Neural cell (in vitro differentiated cells): ENCODE data around the gene SELENOI. TPM values are rescaled to one million over a fixed set of nuclear protein-coding genes. Genes with fewer than 3 reads are reported as not detected.

Experiments
- H2AFZ ChIP-seq: fragments of 200-600, 300-800 bp; sonication (generic), shearing (Covaris generic); 2 replicates; pipeline ENCODE4 v1.6.0; 2014; ENCODE audit warnings: low read depth, mild to moderate bottlenecking, antibody characterized with exemption, low read length, moderate library complexity
- H3F3A ChIP-seq: fragments of 200-600 bp; shearing (Covaris generic); 2 replicates; pipeline ENCODE4 v1.6.1; 2016; ENCODE audit warnings: mild to moderate bottlenecking, moderate library complexity, mixed read lengths, antibody characterized with exemption, low read length; ENCODE audit not compliant: insufficient read depth, poor library complexity, severe bottlenecking
- H3K27ac ChIP-seq: fragments of 200-600, 300-800 bp; sonication (generic), shearing (Covaris generic); 2 replicates; pipeline ENCODE4 v1.5.1; 2014; ENCODE audit warnings: mild to moderate bottlenecking, low read length, moderate library complexity
- H3K27me3 ChIP-seq: fragments of 300-800, 200-600 bp; sonication (generic), shearing (Covaris generic); 2 replicates; pipeline ENCODE4 v1.6.0; 2014; ENCODE audit warnings: mild to moderate bottlenecking, low read depth, low read length, moderate library complexity; ENCODE audit not compliant: insufficient read depth
- H3K36me3 ChIP-seq: fragments of 300-800, 200-600 bp; sonication (generic), shearing (Covaris generic); 2 replicates; pipeline ENCODE4 v1.5.1; 2014; ENCODE audit warnings: mild to moderate bottlenecking, antibody characterized with exemption, low read length, moderate library complexity; ENCODE audit not compliant: insufficient read depth
- H3K4me2 ChIP-seq: fragments of 300-800, 200-600 bp; sonication (generic), shearing (Covaris generic); 2 replicates; pipeline ENCODE4 v1.6.0; 2014; ENCODE audit warnings: mild to moderate bottlenecking, low read length
- H3K4me3 ChIP-seq: fragments of 300-800, 200-600 bp; sonication (generic), shearing (Covaris generic); 2 replicates; pipeline ENCODE4 v1.5.1; 2014; ENCODE audit warnings: mild to moderate bottlenecking, low read length, moderate library complexity
- H3K79me2 ChIP-seq: fragments of 200-600 bp; shearing (Covaris generic); replicated peaks from 2 replicates; pipeline ENCODE4 v1.6.0; 2014; ENCODE audit warnings: mild to moderate bottlenecking, low read length, moderate library complexity; ENCODE audit not compliant: insufficient read depth
- H3K9ac ChIP-seq: fragments of 300-800, 200-600 bp; sonication (generic), shearing (Covaris generic); 2 replicates; pipeline ENCODE4 v1.6.1; 2016; ENCODE audit warnings: mild to moderate bottlenecking, low read length, mixed read lengths
- H3K9me2 ChIP-seq: fragments of 200-600 bp; shearing (Covaris generic); 2 replicates; pipeline ENCODE4 v1.6.1; 2016; ENCODE audit warnings: mild to moderate bottlenecking, low read length, mixed read lengths; ENCODE audit not compliant: insufficient read depth
- H3K9me3 ChIP-seq: fragments of 200-600, 300-800 bp; sonication (generic), shearing (Covaris generic); 2 replicates; pipeline ENCODE4 v1.6.1; 2016; ENCODE audit warnings: mild to moderate bottlenecking, mixed run types, low read length, moderate library complexity, mixed read lengths
- H4K20me1 ChIP-seq: fragments of 200-600 bp; shearing (Covaris generic); 2 replicates; pipeline ENCODE4 v1.6.1; 2016; ENCODE audit warnings: mild to moderate bottlenecking, mixed run types; ENCODE audit not compliant: insufficient read depth
- CTCF ChIP-seq: fragments of 450-650 bp; IDR thresholded peaks from 2 replicates; pipeline ENCODE4 v1.5.1; 2014; ENCODE audit warnings: antibody characterized with exemption, mild to moderate bottlenecking, moderate library complexity; ENCODE audit not compliant: poor library complexity, severe bottlenecking
- EP300 ChIP-seq: fragments of 450-650 bp; conservative IDR thresholded peaks from 2 replicates; pipeline ENCODE4 v1.6.1; 2014; ENCODE audit warnings: antibody characterized with exemption, mild to moderate bottlenecking, moderate library complexity; ENCODE audit not compliant: poor library complexity, severe bottlenecking
- EZH2 ChIP-seq: fragments of 200-600, 300-800 bp; shearing (Covaris generic), sonication (generic); IDR thresholded peaks from 2 replicates; pipeline ENCODE4 v1.6.1; 2014; ENCODE audit warnings: antibody characterized with exemption, low read length, borderline replicate concordance, mild to moderate bottlenecking; ENCODE audit not compliant: insufficient read depth, poor library complexity, severe bottlenecking
- MXI1 ChIP-seq: fragments of 450-650 bp; conservative IDR thresholded peaks from 2 replicates; pipeline ENCODE4 v1.6.1; 2014; ENCODE audit warnings: antibody characterized with exemption, mild to moderate bottlenecking; ENCODE audit not compliant: poor library complexity, severe bottlenecking
- POLR2AphosphoS5 ChIP-seq: IDR thresholded peaks from 2 replicates; pipeline ENCODE4 v1.6.1; 2012
- RAD21 ChIP-seq: fragments of 450-650 bp; conservative IDR thresholded peaks from 2 replicates; pipeline ENCODE4 v1.6.1; 2014; ENCODE audit warnings: antibody characterized with exemption, mild to moderate bottlenecking, moderate library complexity
- REST ChIP-seq: IDR thresholded peaks from 2 replicates; pipeline ENCODE4 v1.6.1; 2012; ENCODE audit warnings: borderline replicate concordance
- SMC3 ChIP-seq: fragments of 450-650 bp; conservative IDR thresholded peaks from 2 replicates; pipeline ENCODE4 v1.6.1; 2014; ENCODE audit warnings: antibody characterized with exemption, mild to moderate bottlenecking, moderate library complexity; ENCODE audit not compliant: poor library complexity
- TAF1 ChIP-seq: IDR thresholded peaks from 2 replicates; pipeline ENCODE4 v1.6.1; 2012; ENCODE audit warnings: low read depth
- polyA plus RNA-seq: library from polyadenylated mRNA; depleted of rRNA; stranded (reverse); fragments of >200 nt; gene quantifications from 2 replicates; pipeline ENCODE4 v1.2.3, GENCODE V29; 2014

Gene SELENOI
- polyA plus RNA-seq, 1 donor from 2014 or later: 25.2 TPM

GRCh38 chr2:26313446-26313845 is 32.5 kb upstream of the SELENOI start:
- Histone ChIP-seq H3K27me3 (no peaks in the 10 kb centered on the region), H3K9me2 (no peaks in the 10 kb centered on the region), H3F3A (no peaks in the 10 kb centered on the region), H4K20me1 (no peaks in the 10 kb centered on the region), H3K9me3 (no peaks in the 10 kb centered on the region), H3K9ac (no peak overlapping the region), H3K4me2 (no peak overlapping the region), H3K27ac (no peak overlapping the region), H3K79me2 (no peaks in the 10 kb centered on the region), H3K4me3 (no peak overlapping the region), H2AFZ (no peak overlapping the region), H3K36me3 (no peaks in the 10 kb centered on the region)
- TF ChIP-seq POLR2AphosphoS5 (no peak), EZH2 (no peak), TAF1 (no peak), REST (no peak), EP300 (no peak), RAD21 (no peak), SMC3 (no peak), MXI1 (no peak), CTCF (no peak)

GRCh38 chr2:26314243-26314642 is 31.7 kb upstream of the SELENOI start:
- no peaks in the 10 kb centered on the region for H3K9me2 ChIP-seq
- no peak for TF ChIP-seq EZH2
- TF ChIP-seq RAD21: no peak
- TF ChIP-seq CTCF: no peak
- TF ChIP-seq SMC3: no peak
- TF ChIP-seq REST: no peak
- no peak for TF ChIP-seq TAF1
- TF ChIP-seq POLR2AphosphoS5: no peak
- TF ChIP-seq EP300: no peak
- TF ChIP-seq MXI1: no peak
- H3K27ac ChIP-seq: no peak overlapping the region
- H3K9me3 ChIP-seq: no peaks in the 10 kb centered on the region
- H3K4me2 ChIP-seq: no peak overlapping the region
- H2AFZ ChIP-seq: no peak overlapping the region
- H3K27me3 ChIP-seq: no peaks in the 10 kb centered on the region
- no peaks in the 10 kb centered on the region for H3K79me2 ChIP-seq
- no peak overlapping the region for H3K9ac ChIP-seq
- H3F3A ChIP-seq: no peaks in the 10 kb centered on the region
- H4K20me1 ChIP-seq: no peaks in the 10 kb centered on the region
- no peak overlapping the region for H3K4me3 ChIP-seq
- no peaks in the 10 kb centered on the region for H3K36me3 ChIP-seq
